Transverse colon (tissue), 4 donors: ENCODE results near the gene OR6A2. TPM values are rescaled to one million over a fixed set of nuclear protein-coding genes. Genes with fewer than 3 reads are reported as not detected.
"Not testable (repeated sequence)": the region's sequence is repeated elsewhere in the genome, so short reads cannot be mapped to it uniquely, and the experiment has no call there.

Experiments
- DNase-seq: peaks from one replicate; pipeline ENCODE4 v3.0.0-alpha.2; 2019
- H3K27ac ChIP-seq, 4 donors: fragments of 200-600 bp; sonication (generic); 2 replicates each; pipeline ENCODE4 v1.5.1; 2016 to 2018; ENCODE audit warnings: inconsistent platforms in 4 of 4
- H3K27me3 ChIP-seq: fragments of 200-600 bp; sonication (generic); 2 replicates; pipeline ENCODE4 v1.5.1; 2017; ENCODE audit warnings: inconsistent platforms
- H3K36me3 ChIP-seq, 4 donors: fragments of 200-600 bp; sonication (generic); 2 replicates each; pipeline ENCODE4 v1.5.1; 2017 to 2019; ENCODE audit warnings: inconsistent platforms in 4 of 4
- H3K4me1 ChIP-seq, 4 donors: fragments of 200-600 bp; sonication (generic); 2 replicates each; pipeline ENCODE4 v1.5.1; 2017 to 2020; ENCODE audit warnings: inconsistent platforms in 4 of 4
- H3K4me3 ChIP-seq, 4 donors: fragments of 200-600 bp; sonication (generic); 1 replicate in 1 of 4; 2 replicates in 3 of 4; pipeline versions ENCODE4 v1.5.1 to v1.6.1; 2017 to 2019; ENCODE audit warnings: inconsistent platforms in 4 of 4
- H3K9me3 ChIP-seq, 2 donors: fragments of 200-600 bp; sonication (generic); 2 replicates each; pipeline ENCODE4 v1.5.1; 2017 to 2019; ENCODE audit warnings: inconsistent platforms in 2 of 2
- CTCF ChIP-seq, 5 experiments: fragments of 200-600 bp in 3 of 5; fragments of 450-650 bp in 2 of 5; sonication (generic) in 3 of 5; IDR thresholded peaks; 1 replicate in 2 of 5; 2 replicates in 3 of 5; pipeline ENCODE4 v1.5.1; 2016 to 2017; ENCODE audit warnings: antibody characterized with exemption in 5 of 5, inconsistent platforms in 3 of 5, mild to moderate bottlenecking in 2 of 5, moderate library complexity in 1 of 5
- EP300 ChIP-seq: sonication (generic); formaldehyde crosslinking; IDR thresholded peaks from one replicate; pipeline ENCODE4 v1.6.1; 2017; ENCODE audit warnings: antibody characterized with exemption, low read depth
- POLR2A ChIP-seq: fragments of 450-650 bp; IDR thresholded peaks from one replicate; pipeline ENCODE4 v1.6.1; 2016; ENCODE audit warnings: antibody characterized with exemption, mild to moderate bottlenecking, moderate library complexity
- POLR2AphosphoS5 ChIP-seq, 3 donors: sonication (generic); formaldehyde crosslinking; IDR thresholded peaks; one replicate each; pipeline ENCODE4 v1.6.1; 2016; ENCODE audit warnings: antibody characterized with exemption in 3 of 3
- WGBS, 2 donors: methylation state at CpG; one replicate each; pipeline ENCODE4 v1.1.5; 2018; ENCODE audit warnings: low coverage in 1 of 2; 5-methylcytosine and 5-hydroxymethylcytosine counted together
- in situ Hi-C, 4 donors: fragments of 200-750 bp; cut with MboI; loops; one replicate each; pipeline versions ENCODE4 v1.15.0 to v1.15.1; 2017; ENCODE audit warnings: low sequenced_read_pairs in 3 of 4, low pct_ligation_motif_present in 1 of 4, low pct_unique_long_range_greater_than_20kb in 1 of 4
- intact Hi-C: fragments of 100-400 bp; cut with DNase I; formaldehyde crosslinking; loops from one replicate; pipeline ENCODE4 v1.15.1; 2023; ENCODE audit warnings: low total_unique reads
- total RNA-seq, 4 donors: library from RNA; depleted of rRNA; stranded (reverse); fragments of >200 nt; gene quantifications; one replicate each; pipeline ENCODE4 v1.1.0, GENCODE V29; 2016

Gene OR6A2
- total RNA-seq, 4 donors from 2014 or later, result 0.27 to 1.3 TPM; not detected in 2

GRCh38 chr11:6813656-6814055 is 14.2 kb upstream of the OR6A2 start:
- Histone ChIP-seq H3K36me3 (no peaks in the 10 kb centered on the region), H3K4me1 (no peaks in the 10 kb centered on the region), H3K27ac (no peak overlapping the region), H3K27me3 (no peaks in the 10 kb centered on the region), H3K9me3 (no peaks in the 10 kb centered on the region), H3K4me3 (no peak overlapping the region)
- 87% methylated on average over 2 of the region's 2 CpGs; no CpG with 5 or more reads in 1 of the 2 donors for WGBS, 2 donors
- in situ Hi-C loops, result no loop called here
- TF ChIP-seq POLR2AphosphoS5 (IDR thresholded peaks at IDR 0.05), result no peak
- no peak for TF ChIP-seq POLR2A
- no peak for TF ChIP-seq CTCF (IDR thresholded peaks at IDR 0.05)
- no peak for DNase-seq
- intact Hi-C loops, result no loop called here

- in situ Hi-C loops, result no loop called here
- DNase-seq, result no peak
- WGBS, 2 donors, result 17% methylated on average over 6 of the region's 6 CpGs; no CpG with 5 or more reads in 1 of the 2 donors
These were observed 13.0 kb upstream of the OR6A2 start for GRCh38 chr11:6812390-6813005.

GRCh38 chr11:6801075-6801474 is 1.6 kb upstream of the OR6A2 start:
- intact Hi-C loops, result not testable (repeated sequence)

More at GRCh38 chr11:6812390-6813005, 13.0 kb upstream of the OR6A2 start:
- no peak for TF ChIP-seq EP300
- TF ChIP-seq CTCF (IDR thresholded peaks at IDR 0.05), result peak; percentile 59 to 92 (median 88)
- TF ChIP-seq POLR2A, result no peak
- Histone ChIP-seq H3K27me3 (no peaks in the 10 kb centered on the region), H3K36me3 (no peaks in the 10 kb centered on the region), H3K4me3 (no peak overlapping the region), H3K9me3 (no peaks in the 10 kb centered on the region), H3K4me1 (no peaks in the 10 kb centered on the region), H3K27ac (no peak overlapping the region)
- intact Hi-C loops, result no loop called here

GRCh38 chr11:6794639-6795038 is 4.8 kb downstream of the OR6A2 start:
- Histone ChIP-seq H3K4me3 (no peak overlapping the region), H3K36me3 (no peaks in the 10 kb centered on the region), H3K27ac (no peak overlapping the region), H3K27me3 (no peaks in the 10 kb centered on the region), H3K4me1 (no peaks in the 10 kb centered on the region), H3K9me3 (no peaks in the 10 kb centered on the region)
- TF ChIP-seq POLR2A, result no peak
- TF ChIP-seq CTCF (IDR thresholded peaks at IDR 0.05), result no peak
- no peak for TF ChIP-seq POLR2AphosphoS5 (IDR thresholded peaks at IDR 0.05)
- no peak for TF ChIP-seq EP300
- DNase-seq, result no peak
- in situ Hi-C loops (no loop called here), intact Hi-C loops (no loop called here)
- WGBS, 2 donors, result 87 to 100% methylated on average over 2 to 4 of the region's 4 CpGs

More at GRCh38 chr11:6801075-6801474, 1.6 kb upstream of the OR6A2 start:
- H3K4me1 ChIP-seq, H3K27ac ChIP-seq, H3K36me3 ChIP-seq, H3K9me3 ChIP-seq, H3K4me3 ChIP-seq, H3K27me3 ChIP-seq, in situ Hi-C loops, DNase-seq: not testable (repeated sequence)

GRCh38 chr11:6790546-6790945 is 8.9 kb downstream of the OR6A2 start:
- WGBS, 2 donors, result 73% methylated on average over 2 of the region's 2 CpGs; no CpG with 5 or more reads in 1 of the 2 donors
- TF ChIP-seq POLR2A, result no peak
- no peak for TF ChIP-seq POLR2AphosphoS5 (IDR thresholded peaks at IDR 0.05)
- Histone ChIP-seq H3K27me3 (no peaks in the 10 kb centered on the region), H3K4me3 (no peak overlapping the region), H3K27ac (no peak overlapping the region), H3K9me3 (no peaks in the 10 kb centered on the region), H3K4me1 (no peaks in the 10 kb centered on the region), H3K36me3 (no peaks in the 10 kb centered on the region)
- no peak for DNase-seq
- intact Hi-C loops (no loop called here), in situ Hi-C loops (no loop called here)
